Fibroblast of the conjunctiva (primary cell): ENCODE measurements around the gene SEMG2.

Experiments
- DNase-seq: peaks from one replicate; pipeline ENCODE4 v3.0.0-alpha.2; 2010; ENCODE audit warnings: low read depth

SEMG2 gene, protein sequence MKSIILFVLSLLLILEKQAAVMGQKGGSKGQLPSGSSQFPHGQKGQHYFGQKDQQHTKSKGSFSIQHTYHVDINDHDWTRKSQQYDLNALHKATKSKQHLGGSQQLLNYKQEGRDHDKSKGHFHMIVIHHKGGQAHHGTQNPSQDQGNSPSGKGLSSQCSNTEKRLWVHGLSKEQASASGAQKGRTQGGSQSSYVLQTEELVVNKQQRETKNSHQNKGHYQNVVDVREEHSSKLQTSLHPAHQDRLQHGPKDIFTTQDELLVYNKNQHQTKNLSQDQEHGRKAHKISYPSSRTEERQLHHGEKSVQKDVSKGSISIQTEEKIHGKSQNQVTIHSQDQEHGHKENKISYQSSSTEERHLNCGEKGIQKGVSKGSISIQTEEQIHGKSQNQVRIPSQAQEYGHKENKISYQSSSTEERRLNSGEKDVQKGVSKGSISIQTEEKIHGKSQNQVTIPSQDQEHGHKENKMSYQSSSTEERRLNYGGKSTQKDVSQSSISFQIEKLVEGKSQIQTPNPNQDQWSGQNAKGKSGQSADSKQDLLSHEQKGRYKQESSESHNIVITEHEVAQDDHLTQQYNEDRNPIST

GRCh38 chr20:45221076-45221475 lies at the start of gene SEMG2:
TSS of gene SEMG2 (plus strand) at chr20:45221373. CDS start at chr20:45221390, 17 bp downstream.
- no peak for DNase-seq

DNA sequence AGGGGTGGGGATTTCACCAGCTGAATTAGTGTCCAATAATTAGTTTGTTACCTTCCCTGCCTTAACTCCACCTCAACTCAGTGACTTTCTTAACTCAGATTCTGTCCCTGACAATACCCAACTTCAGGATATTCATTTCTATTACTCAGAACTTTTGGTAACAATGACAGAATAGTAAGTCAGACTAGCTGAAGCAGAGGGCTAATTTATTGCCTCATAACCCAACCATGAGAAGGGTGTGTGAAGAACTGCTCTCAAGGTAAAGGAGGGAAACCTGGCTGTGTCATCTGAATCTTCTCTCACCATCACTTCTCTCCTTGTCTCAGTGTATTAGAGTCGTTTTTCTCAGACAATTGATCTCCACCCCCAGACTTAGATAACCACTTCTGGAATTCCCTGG lies 47.7 kb upstream of the SEMG2 start:
- DNase-seq, result no peak

GRCh38 chr20:45174434-45175364 lies 46.5 kb upstream of the SEMG2 start, which contains the start of gene PI3:
TSS of gene PI3 (plus strand) at chr20:45174902. CDS start at chr20:45174923, 21 bp downstream.
- no peak for DNase-seq

DNA sequence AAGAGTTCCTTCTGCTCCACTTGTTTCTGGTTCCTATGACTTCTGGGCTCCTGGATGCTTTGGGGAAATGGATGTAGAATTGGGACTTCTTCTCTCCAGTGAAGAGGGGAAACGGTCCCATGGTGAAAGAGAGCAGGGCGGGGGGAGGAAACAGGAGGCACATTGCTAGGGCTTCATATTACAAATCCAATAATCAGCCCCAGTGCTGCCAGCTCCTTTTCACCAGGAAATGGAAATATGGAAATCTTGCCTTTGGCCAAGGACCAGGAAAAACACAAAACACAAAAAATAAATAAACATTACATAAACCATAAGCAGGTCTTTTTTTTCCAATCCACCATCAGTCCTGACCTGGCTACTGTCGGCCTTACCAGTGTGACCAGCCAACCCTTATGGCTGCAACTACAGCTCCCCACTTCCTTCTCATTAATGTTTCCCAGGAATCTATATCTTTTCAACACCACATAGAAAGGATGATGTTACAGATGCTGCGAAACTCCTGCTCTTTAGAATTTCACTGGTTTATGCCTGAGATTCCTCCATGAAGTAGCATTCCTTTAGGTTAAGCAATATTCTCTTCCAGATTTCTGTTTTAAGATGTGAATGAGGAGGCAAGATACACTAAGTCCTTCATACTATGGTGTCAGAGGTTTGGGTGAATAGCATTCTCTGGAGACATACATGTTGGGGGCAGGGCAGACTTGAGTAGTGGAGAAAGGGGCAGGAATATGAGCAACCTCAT lies 44.5 kb upstream of the SEMG2 start:
- no peak for DNase-seq

DNA sequence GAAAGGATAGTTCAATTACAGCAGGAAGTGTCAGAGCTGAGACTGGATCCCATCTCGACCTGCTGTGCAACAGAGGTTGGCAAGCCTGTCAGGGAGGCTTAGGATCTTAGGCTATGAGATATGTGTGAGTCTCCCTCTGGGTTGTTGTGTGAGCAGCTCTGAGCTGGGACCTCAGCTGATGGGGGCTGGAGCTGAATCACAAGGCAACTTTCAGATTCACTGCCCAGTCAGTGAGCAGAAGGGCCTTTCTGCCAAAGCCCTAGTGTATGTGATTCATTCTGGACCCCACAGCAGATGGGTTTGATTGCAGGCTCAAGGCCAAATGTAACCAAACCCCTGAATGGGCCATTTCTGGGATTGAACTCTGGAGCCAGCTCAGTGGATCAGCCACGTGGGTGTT lies 42.0 kb upstream of the SEMG2 start:
- no peak for DNase-seq

DNA sequence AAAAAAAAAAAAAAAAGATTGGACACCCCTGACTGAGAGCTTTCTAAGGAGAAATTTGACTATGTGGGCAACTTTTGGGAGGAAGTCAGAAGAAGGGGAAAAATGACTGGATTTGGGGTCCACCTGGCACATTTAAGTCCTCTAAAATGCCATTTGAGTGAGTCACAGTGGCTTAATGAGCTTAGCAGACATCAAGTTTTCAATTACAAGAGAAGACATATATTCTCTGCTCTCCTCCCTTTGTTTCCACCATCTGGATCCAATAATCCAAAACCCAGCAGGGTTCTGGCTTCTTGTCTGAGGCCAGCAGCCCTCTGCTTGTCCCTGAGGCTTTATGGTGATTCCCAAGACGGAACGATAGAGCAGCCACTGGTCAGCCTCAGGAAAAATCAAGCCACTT lies 39.5 kb upstream of the SEMG2 start:
- no peak for DNase-seq

GRCh38 chr20:45183084-45183483 lies 38.1 kb upstream of the SEMG2 start:
- no peak for DNase-seq

DNA sequence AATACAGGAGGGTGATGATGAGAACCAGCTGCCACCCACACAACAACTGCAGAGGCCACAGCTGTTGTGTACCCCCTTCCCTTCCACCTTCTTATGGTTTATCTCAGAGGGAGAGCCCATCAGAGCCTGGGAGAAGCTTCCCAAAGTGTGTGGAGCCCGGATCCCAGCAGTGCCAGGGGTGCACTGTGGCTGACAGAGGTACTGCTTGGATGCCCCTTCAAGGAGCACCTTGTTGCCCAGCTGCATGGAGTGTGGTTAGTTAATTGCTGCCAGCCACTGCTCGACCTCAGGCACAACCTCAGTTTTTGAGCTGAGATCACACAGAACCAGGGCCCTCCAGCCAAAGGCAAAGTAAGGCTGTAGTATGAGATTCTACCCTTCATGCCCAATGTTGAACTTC lies 33.5 kb upstream of the SEMG2 start:
- no peak for DNase-seq

DNA sequence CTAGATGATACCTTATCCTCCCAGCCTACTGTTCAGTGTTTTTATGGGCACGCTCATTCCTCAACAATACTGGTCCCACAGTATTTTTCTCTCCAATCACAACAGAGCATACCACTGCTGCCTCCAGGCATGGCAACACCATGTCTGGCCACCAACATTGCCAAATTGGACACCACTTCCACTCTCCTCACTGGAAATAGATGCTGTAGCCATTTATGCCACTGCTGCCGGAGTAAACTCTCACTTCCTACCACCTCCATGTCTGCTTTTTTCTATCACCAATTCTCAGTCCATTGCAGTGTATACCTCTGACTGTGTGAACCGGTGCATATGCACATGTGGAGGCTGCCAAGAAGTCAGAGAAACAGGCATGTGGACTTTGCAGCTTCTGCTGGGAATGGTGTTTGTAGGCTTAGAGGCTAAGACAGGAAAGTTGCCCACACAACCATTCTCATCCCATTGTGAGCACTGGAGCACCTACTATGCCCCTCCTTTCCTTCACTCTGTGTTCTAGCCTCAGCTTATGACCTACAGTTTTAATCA lies 32.0 kb upstream of the SEMG2 start:
- DNase-seq, result no peak

GRCh38 chr20:45189861-45190260 lies 31.3 kb upstream of the SEMG2 start:
- DNase-seq, result no peak

DNA sequence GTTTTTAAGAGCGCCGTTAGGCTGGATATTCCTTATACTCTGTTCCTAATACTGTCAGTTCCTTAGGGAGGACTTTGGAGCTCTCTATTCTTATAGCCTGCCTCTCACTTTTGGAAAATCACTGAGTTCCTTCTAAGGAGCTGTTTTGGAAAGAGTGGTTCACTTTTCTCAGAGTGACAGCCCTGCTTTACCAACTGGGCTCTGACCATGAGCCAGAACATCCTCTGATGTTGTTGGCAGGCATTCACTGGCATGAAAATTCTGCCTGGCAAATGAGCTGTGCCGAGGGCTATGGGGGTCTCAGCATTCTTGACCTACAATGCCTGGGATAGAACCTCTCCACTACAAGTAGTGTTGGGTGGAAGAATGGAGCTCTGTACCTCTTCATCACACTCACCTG lies 29.2 kb upstream of the SEMG2 start:
- no peak for DNase-seq

DNA sequence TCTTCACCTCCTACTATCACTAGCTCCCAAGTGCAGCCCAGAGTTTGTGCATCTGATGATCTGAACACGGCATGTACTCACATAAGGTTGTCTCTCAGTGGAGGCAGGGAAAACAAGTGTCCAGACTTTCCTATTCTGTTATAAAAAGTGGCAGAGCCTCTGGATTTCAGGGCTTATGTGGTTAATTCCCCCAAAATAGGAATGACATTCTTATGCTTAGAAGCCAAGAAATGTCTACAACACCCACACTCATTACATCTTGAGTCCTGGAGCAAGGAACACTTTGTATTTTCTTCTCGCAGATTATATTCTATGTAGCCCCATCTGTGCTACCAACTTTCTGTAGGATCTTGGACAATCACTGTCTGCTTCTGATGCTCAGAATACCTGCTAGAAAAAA lies 27.8 kb upstream of the SEMG2 start:
- no peak for DNase-seq

DNA sequence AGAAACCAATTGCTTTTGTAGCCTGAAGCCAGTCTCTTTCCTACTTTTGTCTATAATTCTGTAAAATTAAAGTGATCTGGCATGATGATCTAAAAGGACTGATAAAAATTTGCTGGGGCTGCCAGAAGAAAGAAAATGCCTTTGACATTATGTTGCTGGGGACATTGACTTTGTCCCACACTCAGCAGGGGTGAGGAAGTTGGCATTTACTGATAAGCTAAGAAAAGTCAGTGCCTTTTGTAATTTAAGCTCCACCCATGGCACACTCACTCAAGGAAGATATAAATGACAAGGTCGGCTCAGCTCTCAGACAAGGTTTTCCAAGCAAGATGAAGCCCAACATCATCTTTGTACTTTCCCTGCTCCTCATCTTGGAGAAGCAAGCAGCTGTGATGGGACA lies 14.4 kb upstream of the SEMG2 start, which contains the start of gene SEMG1:
SEMG1 (plus strand) TSS at position 309 of the 400 bp plus-strand sequence; CDS start at position 330, 21 bp downstream.
- DNase-seq, result no peak

DNA sequence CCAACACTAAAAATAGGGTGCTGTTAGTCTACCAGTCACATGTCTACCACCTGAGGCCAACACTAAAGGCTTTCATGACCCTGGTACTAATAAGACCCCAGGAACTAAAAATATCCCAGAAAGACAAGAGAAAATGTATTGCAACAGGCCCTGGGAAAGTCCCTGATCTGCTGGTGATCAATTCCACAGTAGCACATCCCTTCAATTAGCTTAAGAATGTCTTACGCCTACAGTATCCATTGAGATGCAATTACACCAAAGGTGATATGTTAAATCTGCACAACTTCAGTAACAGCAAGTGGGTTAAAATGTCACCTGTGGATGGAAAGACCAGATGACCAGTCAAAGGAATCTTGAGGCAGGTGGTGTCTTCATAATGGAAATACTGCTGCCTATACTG lies 11.2 kb upstream of the SEMG2 start:
- DNase-seq, result no peak

DNA sequence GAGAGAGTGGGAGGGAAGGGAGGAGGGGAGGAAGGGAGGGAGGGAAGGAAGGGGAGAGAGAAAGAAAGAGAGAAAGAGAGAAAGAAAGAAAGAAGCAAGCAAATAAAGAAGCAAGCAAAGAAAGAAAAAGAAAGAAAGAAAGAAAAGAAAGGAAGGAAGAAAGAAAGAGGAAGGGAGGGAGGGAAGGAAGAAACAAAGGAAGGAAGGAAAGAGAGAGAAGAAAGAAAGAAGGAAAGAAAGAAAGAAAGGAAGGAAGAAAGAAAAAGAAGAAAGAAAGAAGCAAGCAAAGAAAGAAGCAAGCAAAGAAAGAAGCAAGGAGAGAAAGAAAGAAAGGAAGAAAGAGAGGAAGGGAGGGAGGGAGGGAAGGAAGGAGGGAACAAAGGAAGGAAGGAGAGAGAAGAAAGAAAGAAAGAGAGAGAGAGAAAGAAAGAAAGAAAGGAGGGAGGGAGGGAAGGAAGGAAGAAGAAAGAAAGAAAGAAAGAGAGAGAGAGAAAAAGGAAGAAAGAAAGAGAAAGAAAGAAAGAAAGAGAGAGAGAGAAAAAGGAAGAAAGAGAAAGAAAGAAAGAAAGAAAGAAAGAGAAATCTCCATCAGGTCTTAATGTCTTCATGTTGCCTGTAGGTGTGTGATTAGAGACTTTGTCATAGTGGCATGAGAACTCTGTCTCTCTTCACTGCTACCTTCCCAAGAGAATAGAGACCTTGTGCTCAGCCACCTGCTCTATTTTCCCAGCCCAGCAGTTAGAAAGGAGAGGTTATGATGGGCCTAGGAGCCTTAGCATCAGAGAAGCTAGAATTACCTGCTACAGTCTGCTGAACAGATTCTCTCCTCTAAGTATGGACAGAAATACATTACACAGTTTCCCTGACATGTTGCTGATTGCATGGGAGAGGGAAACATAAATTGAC lies 9.4 kb upstream of the SEMG2 start:
- no peak for DNase-seq

DNA sequence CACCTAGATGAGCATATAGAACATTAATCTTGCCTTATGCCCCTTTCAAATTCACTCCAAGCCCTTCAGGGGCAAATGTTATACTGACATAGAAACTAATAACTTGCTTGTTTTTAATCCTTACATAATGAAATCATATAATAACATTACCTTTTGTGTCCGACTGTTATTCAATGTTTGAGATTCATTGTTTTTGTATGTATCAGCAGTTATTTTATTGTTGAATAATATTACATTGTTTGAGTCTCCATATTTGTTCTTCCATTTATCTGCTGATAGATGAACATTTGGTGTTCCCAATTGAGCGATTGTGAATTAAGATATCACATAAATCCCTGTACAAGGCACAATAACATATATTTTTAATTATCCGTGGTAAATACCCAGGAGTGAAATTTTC lies 8.3 kb upstream of the SEMG2 start:
- DNase-seq, result no peak

GRCh38 chr20:45218124-45218523 lies 3.0 kb upstream of the SEMG2 start:
- DNase-seq, result no peak

GRCh38 chr20:45218636-45219035 lies 2.5 kb upstream of the SEMG2 start:
- no peak for DNase-seq

- no peak for DNase-seq
These were observed 2.0 kb downstream of the SEMG2 start for GRCh38 chr20:45223136-45223535.

DNA sequence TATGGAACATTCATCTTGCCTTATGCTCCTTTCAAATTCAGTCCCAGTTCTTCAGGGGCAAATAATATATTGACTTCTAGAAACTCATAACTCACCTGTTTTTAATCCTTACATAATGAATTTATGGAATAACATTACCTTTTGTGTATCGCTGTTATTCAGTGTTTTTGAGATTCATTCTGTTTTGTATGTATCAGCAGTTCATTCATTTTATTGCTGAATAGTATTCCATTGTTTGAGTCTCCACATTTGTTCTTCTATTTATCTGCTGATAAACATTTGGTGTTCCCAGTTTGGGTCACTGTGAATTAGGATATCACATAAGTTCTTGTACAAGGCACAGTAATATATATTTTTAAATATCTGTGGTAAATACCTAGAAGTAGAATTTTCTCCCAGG lies 5.1 kb downstream of the SEMG2 start:
- DNase-seq, result no peak
